Mesodermal cell (in vitro differentiated cells): Measurements from ENCODE around the gene LXN. TPM values are rescaled to one million over a fixed set of nuclear protein-coding genes. Genes with fewer than 3 reads are reported as not detected.
A peak's percentile ranks its signal among the peaks of the same experiment; 100 is the strongest.

ENCODE experiments used
- H3K27ac ChIP-seq: 2 replicates; pipeline ENCODE4 v1.7.0; 2013; ENCODE audit warnings: mild to moderate bottlenecking, low read depth, low read length, moderate library complexity; ENCODE audit not compliant: severe bottlenecking
- H3K36me3 ChIP-seq: 2 replicates; pipeline ENCODE4 v1.7.1; 2013; ENCODE audit warnings: mild to moderate bottlenecking, low read length, moderate library complexity; ENCODE audit not compliant: control insufficient read depth, insufficient read depth
- H3K4me1 ChIP-seq: one replicate; pipeline ENCODE4 v1.7.1; 2013; ENCODE audit warnings: mild to moderate bottlenecking, low read length; ENCODE audit not compliant: insufficient read depth, control insufficient read depth, poor library complexity, severe bottlenecking
- H3K4me3 ChIP-seq: 2 replicates; pipeline ENCODE4 v1.7.0; 2013; ENCODE audit warnings: low read length, control low read depth, mild to moderate bottlenecking; ENCODE audit not compliant: insufficient read depth, poor library complexity, severe bottlenecking; ENCODE audit errors: extremely low read depth
- H3K9me3 ChIP-seq: 2 replicates; pipeline ENCODE4 v1.7.1; 2013; ENCODE audit warnings: mild to moderate bottlenecking, low read length, moderate library complexity; ENCODE audit not compliant: control insufficient read depth
- WGBS, 2 experiments: methylation state at CpG; one replicate each; pipeline ENCODE4 v1.1.5; 2013; ENCODE audit warnings: missing lambda C conversion rate in 2 of 2; ENCODE audit not compliant: insufficient coverage in 2 of 2; 5-methylcytosine and 5-hydroxymethylcytosine counted together
- polyA plus RNA-seq, 2 experiments: library from polyadenylated mRNA; stranded (reverse); fragments of 50-300 nt; gene quantifications; one replicate each; pipeline ENCODE4 v1.2.3, GENCODE V29; 2013

The LXN gene
- polyA plus RNA-seq (2013, experiment 1 of 2), result 24.1 TPM
- polyA plus RNA-seq (2013, experiment 2 of 2), result 26.7 TPM

GRCh38 chr3:158672215-158673176 is at the start of gene LXN:
Gene LXN, minus strand, starts transcription at chr3:158672648. Its CDS starts 170 bp downstream, at chr3:158672478.
- 14 to 18% methylated on average over 22 to 24 of the region's 30 CpGs for WGBS, 2 experiments
- no peaks in the 10 kb centered on the region for H3K9me3 ChIP-seq
- H3K27ac ChIP-seq, result peak within 1 kb of the TSS; percentile 67
- no peaks in the 10 kb centered on the region for H3K4me1 ChIP-seq
- peak within 1 kb of the TSS; percentile 50 for H3K4me3 ChIP-seq
- H3K36me3 ChIP-seq, result peaks cover 13% of the 10 kb centered on the region

- Histone ChIP-seq H3K4me3 (no peak overlapping the region), H3K36me3 (peaks cover 19% of the 10 kb centered on the region), H3K27ac (no peak overlapping the region), H3K9me3 (no peaks in the 10 kb centered on the region), H3K4me1 (peaks cover 11% of the 10 kb centered on the region)
- WGBS, 2 experiments, result no CpG with 5 or more reads among the region's 1 CpG
Observed at GRCh38 chr3:158722108-158722507, 49.7 kb upstream of the LXN start.

- peaks cover 27% of the 10 kb centered on the region for H3K4me1 ChIP-seq
- WGBS, 2 experiments, result 96 to 100% methylated on average over 2 to 4 of the region's 5 CpGs
- H3K9me3 ChIP-seq, result no peaks in the 10 kb centered on the region
- H3K4me3 ChIP-seq, result no peak overlapping the region
- peaks cover 19% of the 10 kb centered on the region for H3K36me3 ChIP-seq
- H3K27ac ChIP-seq, result no peak overlapping the region
Observed at GRCh38 chr3:158718490-158719170, 46.2 kb upstream of the LXN start.

- H3K9me3 ChIP-seq, result no peaks in the 10 kb centered on the region
- no peak overlapping the region for H3K27ac ChIP-seq
- peaks cover 19% of the 10 kb centered on the region for H3K36me3 ChIP-seq
- 100% methylated on average over 1 of the region's 2 CpGs; no CpG with 5 or more reads in 1 of the 2 experiments for WGBS, 2 experiments
- no peak overlapping the region for H3K4me3 ChIP-seq
- H3K4me1 ChIP-seq, result peaks cover 38% of the 10 kb centered on the region
Observed at GRCh38 chr3:158717576-158717975, 45.1 kb upstream of the LXN start.

GRCh38 chr3:158713094-158713499 is 40.6 kb upstream of the LXN start:
- Histone ChIP-seq H3K27ac (peak overlapping the region; percentile 82), H3K4me3 (no peak overlapping the region)
- 47 to 55% methylated on average over 8 to 9 of the region's 9 CpGs for WGBS, 2 experiments

GRCh38 chr3:158712443-158712842 is 40.0 kb upstream of the LXN start:
- peaks cover 44% of the 10 kb centered on the region for H3K4me1 ChIP-seq
- H3K27ac ChIP-seq, result peak overlapping the region; percentile 82
- H3K36me3 ChIP-seq, result peaks cover 17% of the 10 kb centered on the region
- no CpG with 5 or more reads among the region's 1 CpG for WGBS, 2 experiments
- no peak overlapping the region for H3K4me3 ChIP-seq
- no peaks in the 10 kb centered on the region for H3K9me3 ChIP-seq

More at GRCh38 chr3:158713094-158713499, 40.6 kb upstream of the LXN start:
- Histone ChIP-seq H3K9me3 (no peaks in the 10 kb centered on the region), H3K4me1 (peaks cover 46% of the 10 kb centered on the region), H3K36me3 (peaks cover 12% of the 10 kb centered on the region)

GRCh38 chr3:158711886-158712285 is 39.4 kb upstream of the LXN start:
- WGBS, 2 experiments, result 100% methylated on average over 1 of the region's 1 CpG; no CpG with 5 or more reads in 1 of the 2 experiments
- peak overlapping the region; percentile 82 for H3K27ac ChIP-seq

GRCh38 chr3:158710601-158711000 is 38.2 kb upstream of the LXN start:
- H3K4me3 ChIP-seq, result no peak overlapping the region
- H3K9me3 ChIP-seq, result no peaks in the 10 kb centered on the region
- 80% methylated on average over 1 of the region's 4 CpGs; no CpG with 5 or more reads in 1 of the 2 experiments for WGBS, 2 experiments
- peaks cover 25% of the 10 kb centered on the region for H3K36me3 ChIP-seq
- no peak overlapping the region for H3K27ac ChIP-seq
- H3K4me1 ChIP-seq, result peaks cover 31% of the 10 kb centered on the region

More at GRCh38 chr3:158711886-158712285, 39.4 kb upstream of the LXN start:
- peaks cover 38% of the 10 kb centered on the region for H3K4me1 ChIP-seq
- no peak overlapping the region for H3K4me3 ChIP-seq
- H3K36me3 ChIP-seq, result peaks cover 22% of the 10 kb centered on the region
- H3K9me3 ChIP-seq, result no peaks in the 10 kb centered on the region

- H3K4me3 ChIP-seq, result no peak overlapping the region
- H3K36me3 ChIP-seq, result peaks cover 27% of the 10 kb centered on the region
- H3K9me3 ChIP-seq, result no peaks in the 10 kb centered on the region
- H3K4me1 ChIP-seq, result peaks cover 31% of the 10 kb centered on the region
- peak overlapping the region; percentile 80 for H3K27ac ChIP-seq
- WGBS, 2 experiments, result 74 to 83% methylated on average over 3 of the region's 4 CpGs
Observed at GRCh38 chr3:158709666-158710083, 37.2 kb upstream of the LXN start.

- H3K4me3 ChIP-seq, result no peak overlapping the region
- H3K4me1 ChIP-seq, result peaks cover 9% of the 10 kb centered on the region
- no peaks in the 10 kb centered on the region for H3K9me3 ChIP-seq
- no CpG with 5 or more reads among the region's 1 CpG for WGBS, 2 experiments
- H3K36me3 ChIP-seq, result peaks cover 23% of the 10 kb centered on the region
- no peak overlapping the region for H3K27ac ChIP-seq
Observed at GRCh38 chr3:158703566-158703965, 31.1 kb upstream of the LXN start.
